B cell (primary cell): ENCODE results near the gene EMX2. TPM values are rescaled to one million over a fixed set of nuclear protein-coding genes. Genes with fewer than 3 reads are reported as not detected.

ENCODE experiments used
- ATAC-seq: fragments of 200-7000 bp; cut with Tn5 transposase; one replicate; pipeline ENCODE4 v1.10.0; 2021; ENCODE audit warnings: low read depth, mild to moderate bottlenecking, moderate number of reproducible peaks, moderate library complexity
- CTCF ChIA-PET: fragments of 350-600 bp; sonication (Branson Sonifier 250); formaldehyde crosslinking; loops from one replicate; lab custom pipeline; 2021; ENCODE audit warnings: antibody characterized with exemption, inconsistent platforms; lab: Charles Lee
- POLR2A ChIA-PET: fragments of 350-600 bp; sonication (Branson Sonifier 250); formaldehyde crosslinking; loops from one replicate; lab custom pipeline; 2021; ENCODE audit warnings: antibody characterized with exemption; lab: Charles Lee
- DNase-seq: peaks from one replicate; pipeline ENCODE4 v3.0.0; 2013
- H2AFZ ChIP-seq: 2 replicates; pipeline ENCODE4 v1.6.1; 2012; ENCODE audit warnings: mild to moderate bottlenecking, low read depth, low read length; ENCODE audit not compliant: insufficient read depth, poor library complexity, severe bottlenecking
- H3K27ac ChIP-seq, 2 donors: 1 replicate in 1 of 2; 2 replicates in 1 of 2; pipeline ENCODE4 v1.5.1; 2012 to 2013; ENCODE audit warnings: low read length in 2 of 2, mild to moderate bottlenecking in 2 of 2, moderate library complexity in 1 of 2
- H3K27me3 ChIP-seq, 4 experiments: fragments of 200-600 bp in 1 of 4; sonication (generic) in 1 of 4; replicated peaks in 1 of 4; 1 replicate in 2 of 4; 2 replicates in 2 of 4; pipeline versions ENCODE4 v1.6.1 to v1.7.0; 2013 to 2016; ENCODE audit warnings: low read length in 3 of 4, mild to moderate bottlenecking in 2 of 4, mixed read lengths in 1 of 4, moderate library complexity in 1 of 4; ENCODE audit not compliant: insufficient read depth in 4 of 4, control insufficient read depth in 3 of 4; ENCODE audit errors: control extremely low read depth in 1 of 4
- H3K36me3 ChIP-seq, 2 experiments: replicated peaks in 1 of 2; 1 replicate in 1 of 2; 2 replicates in 1 of 2; pipeline versions ENCODE4 v1.6.1 to v1.7.1; 2013; ENCODE audit warnings: low read length in 1 of 2; ENCODE audit not compliant: insufficient read depth in 2 of 2, control insufficient read depth in 1 of 2; ENCODE audit errors: control extremely low read depth in 1 of 2, extremely low read depth in 1 of 2
- H3K4me1 ChIP-seq, 2 donors: fragments of 200-600 bp in 1 of 2; sonication (generic) in 1 of 2; 1 replicate in 1 of 2; 2 replicates in 1 of 2; pipeline versions ENCODE4 v1.5.1 to v1.6.1; 2013 to 2017; ENCODE audit warnings: low read length in 2 of 2; ENCODE audit not compliant: control insufficient read depth in 2 of 2, insufficient read depth in 2 of 2
- H3K4me2 ChIP-seq: replicated peaks from 2 replicates; pipeline ENCODE3; 2012; ENCODE audit warnings: mild to moderate bottlenecking, low read depth, low read length; ENCODE audit not compliant: poor library complexity, severe bottlenecking
- H3K4me3 ChIP-seq, 5 experiments: fragments of 200-600 bp in 1 of 5; sonication (generic) in 1 of 5; 1 replicate in 3 of 5; 2 replicates in 2 of 5; pipeline versions ENCODE4 v1.5.1 to v1.7.0; 2011 to 2016; ENCODE audit warnings: low read length in 4 of 5, mild to moderate bottlenecking in 4 of 5, low read depth in 2 of 5, control low read depth in 1 of 5, moderate library complexity in 1 of 5; ENCODE audit not compliant: insufficient read depth in 1 of 5; ENCODE audit errors: control extremely low read depth in 1 of 5, extremely low read depth in 1 of 5
- H3K79me2 ChIP-seq: fragments of 200-600 bp; sonication (generic); one replicate; pipeline ENCODE4 v1.6.0; 2016; ENCODE audit warnings: low read length; ENCODE audit not compliant: control insufficient read depth, insufficient read depth
- H3K9ac ChIP-seq: fragments of 200-600 bp; sonication (generic); 2 replicates; pipeline ENCODE4 v1.6.1; 2017; ENCODE audit warnings: mild to moderate bottlenecking, low read length, moderate library complexity
- H3K9me3 ChIP-seq, 3 donors: one replicate each; pipeline versions ENCODE4 v1.6.1 to v1.7.1; 2013; ENCODE audit warnings: low read length in 2 of 3; ENCODE audit not compliant: control insufficient read depth in 2 of 3, insufficient read depth in 1 of 3; ENCODE audit errors: control extremely low read depth in 1 of 3
- H4K20me1 ChIP-seq: 2 replicates; pipeline ENCODE4 v1.6.0; 2012; ENCODE audit warnings: mild to moderate bottlenecking, low read length; ENCODE audit not compliant: insufficient read depth, control insufficient read depth, poor library complexity, severe bottlenecking
- H3K27ac Mint-ChIP-seq: one replicate; pipeline ENCODE4 v1.8.0; 2021; ENCODE audit warnings: mixed read lengths
- H3K27me3 Mint-ChIP-seq: one replicate; pipeline ENCODE4 v1.8.0; 2021; ENCODE audit warnings: mixed read lengths
- H3K4me1 Mint-ChIP-seq: one replicate; pipeline ENCODE4 v1.8.0; 2021; ENCODE audit warnings: mixed read lengths
- H3K4me3 Mint-ChIP-seq: one replicate; pipeline ENCODE4 v1.8.0; 2021; ENCODE audit warnings: mixed read lengths
- H3K9me3 Mint-ChIP-seq: one replicate; pipeline ENCODE4 v1.8.0; 2022; ENCODE audit warnings: mixed read lengths; ENCODE audit not compliant: insufficient read depth
- CTCF ChIP-seq: fragments of 200-600 bp; IDR thresholded peaks from one replicate; pipeline ENCODE4 v1.8.0; 2022; ENCODE audit warnings: antibody characterized with exemption, mild to moderate bottlenecking
- EZH2 ChIP-seq: IDR thresholded peaks from 2 replicates; pipeline ENCODE4 v1.6.1; 2012; ENCODE audit warnings: borderline replicate concordance, low read depth, mild to moderate bottlenecking, moderate library complexity, low read length; ENCODE audit not compliant: insufficient read depth, poor library complexity, severe bottlenecking
- WGBS: methylation state at CpG from one replicate; pipeline ENCODE4 v1.1.5; 2013; ENCODE audit warnings: missing lambda C conversion rate; ENCODE audit not compliant: insufficient coverage; 5-methylcytosine and 5-hydroxymethylcytosine counted together
- intact Hi-C: fragments of 100-400 bp; cut with micrococcal nuclease; formaldehyde crosslinking; loops from one replicate; pipeline ENCODE4 v1.10.0; 2022
- polyA plus RNA-seq: library from polyadenylated mRNA; depleted of rRNA; stranded (reverse); fragments of >200 nt; gene quantifications from 2 replicates; pipeline ENCODE4 v1.2.3, GENCODE V29; 2012
- total RNA-seq, 2 donors: library from RNA; stranded (reverse); fragments of 120-200 nt in 1 of 2; gene quantifications; 1 replicate in 1 of 2; 2 replicates in 1 of 2; pipeline versions ENCODE4 v1.2.3 to v1.2.4, GENCODE V29; 2013 to 2022

Gene EMX2
- total and polyA plus RNA-seq, 2 donors (not counting 1 experiment from before 2014, with no cell fraction given): not detected

GRCh38 chr10:117496616-117497028, 45.9 kb upstream of the EMX2 start:
- no peak overlapping the region for H3K27ac ChIP-seq
- H3K4me1 ChIP-seq: no peaks in the 10 kb centered on the region
- H3K79me2 ChIP-seq: no peaks in the 10 kb centered on the region
- H3K4me3 ChIP-seq: no peak overlapping the region
- ChIA-PET CTCF (interaction anchor here (0.7 to 8.4 kb wide), 20 partner anchors 9 to 1231 kb away, joined by 3 to 137 read pairs (median 4); no protein-coding TSS in a partner anchor), POLR2A (no interaction called here)
- ATAC-seq (peak; percentile 60), DNase-seq (peak; percentile 66)
- peaks cover 45% of the 10 kb centered on the region for H3K27me3 Mint-ChIP-seq
- H3K4me3 Mint-ChIP-seq: no peak overlapping the region
- no peak overlapping the region for H3K9ac ChIP-seq
- peaks cover 0 to 6% (median 0%) of the 10 kb centered on the region in 4 experiments for H3K27me3 ChIP-seq
- WGBS: 13% methylated on average over 16 of the region's 17 CpGs
- H3K9me3 ChIP-seq: peaks cover 0 to 3% (median 0%) of the 10 kb centered on the region in 3 donors
- no peaks in the 10 kb centered on the region for H3K9me3 Mint-ChIP-seq
- no peaks in the 10 kb centered on the region for H3K36me3 ChIP-seq
- H4K20me1 ChIP-seq: no peaks in the 10 kb centered on the region
- peak overlapping the region; percentile 3 for H2AFZ ChIP-seq
- no peak overlapping the region for H3K4me2 ChIP-seq
- TF ChIP-seq EZH2 (no peak), CTCF (peak; percentile 95)
- intact Hi-C loops: loop anchor here (5.0 kb wide), 1 partner anchor 1046 kb away; no protein-coding TSS in a partner anchor
- no peak overlapping the region for H3K27ac Mint-ChIP-seq
- H3K4me1 Mint-ChIP-seq: no peaks in the 10 kb centered on the region

GRCh38 chr10:117497736-117498135, 44.8 kb upstream of the EMX2 start:
- H3K36me3 ChIP-seq: no peaks in the 10 kb centered on the region
- Mint-ChIP-seq H3K9me3 (no peaks in the 10 kb centered on the region), H3K4me1 (no peaks in the 10 kb centered on the region), H3K27ac (no peak overlapping the region), H3K4me3 (no peak overlapping the region), H3K27me3 (peaks cover 41% of the 10 kb centered on the region)
- WGBS: 96% methylated on average over 3 of the region's 6 CpGs
- ATAC-seq: no peak
- no peak overlapping the region for H2AFZ ChIP-seq
- POLR2A ChIA-PET: no interaction called here
- no peaks in the 10 kb centered on the region for H3K79me2 ChIP-seq
- no peak overlapping the region for H3K9ac ChIP-seq
- no peak for TF ChIP-seq CTCF
- no peak for TF ChIP-seq EZH2
- H3K27me3 ChIP-seq: peaks cover 0 to 6% (median 0%) of the 10 kb centered on the region in 4 experiments
- no peak overlapping the region for H3K27ac ChIP-seq
- no peaks in the 10 kb centered on the region for H4K20me1 ChIP-seq
- H3K4me2 ChIP-seq: no peak overlapping the region
- no peaks in the 10 kb centered on the region for H3K4me1 ChIP-seq
- CTCF ChIA-PET: interaction anchor here (1.1 to 8.4 kb wide), 6 partner anchors 10 to 962 kb away, joined by 4 to 137 read pairs (median 8); no protein-coding TSS in a partner anchor
- peaks cover 0 to 3% (median 0%) of the 10 kb centered on the region in 3 donors for H3K9me3 ChIP-seq
- no peak for DNase-seq
- no peak overlapping the region for H3K4me3 ChIP-seq
- intact Hi-C loops: loop anchor here (5.0 kb wide), 1 partner anchor 1045 kb away; no protein-coding TSS in a partner anchor
